NT2/D1 (cell line): ENCODE measurements around the gene BMX.

Source experiments
- YY1 ChIP-seq: IDR thresholded peaks from 2 replicates; pipeline ENCODE4 v1.6.1; 2011; ENCODE audit not compliant: insufficient read length, insufficient read depth
- ZNF274 ChIP-seq: IDR thresholded peaks from 2 replicates; pipeline ENCODE4 v1.6.1; 2011; ENCODE audit warnings: mild to moderate bottlenecking, low read depth, low read length

DNA sequence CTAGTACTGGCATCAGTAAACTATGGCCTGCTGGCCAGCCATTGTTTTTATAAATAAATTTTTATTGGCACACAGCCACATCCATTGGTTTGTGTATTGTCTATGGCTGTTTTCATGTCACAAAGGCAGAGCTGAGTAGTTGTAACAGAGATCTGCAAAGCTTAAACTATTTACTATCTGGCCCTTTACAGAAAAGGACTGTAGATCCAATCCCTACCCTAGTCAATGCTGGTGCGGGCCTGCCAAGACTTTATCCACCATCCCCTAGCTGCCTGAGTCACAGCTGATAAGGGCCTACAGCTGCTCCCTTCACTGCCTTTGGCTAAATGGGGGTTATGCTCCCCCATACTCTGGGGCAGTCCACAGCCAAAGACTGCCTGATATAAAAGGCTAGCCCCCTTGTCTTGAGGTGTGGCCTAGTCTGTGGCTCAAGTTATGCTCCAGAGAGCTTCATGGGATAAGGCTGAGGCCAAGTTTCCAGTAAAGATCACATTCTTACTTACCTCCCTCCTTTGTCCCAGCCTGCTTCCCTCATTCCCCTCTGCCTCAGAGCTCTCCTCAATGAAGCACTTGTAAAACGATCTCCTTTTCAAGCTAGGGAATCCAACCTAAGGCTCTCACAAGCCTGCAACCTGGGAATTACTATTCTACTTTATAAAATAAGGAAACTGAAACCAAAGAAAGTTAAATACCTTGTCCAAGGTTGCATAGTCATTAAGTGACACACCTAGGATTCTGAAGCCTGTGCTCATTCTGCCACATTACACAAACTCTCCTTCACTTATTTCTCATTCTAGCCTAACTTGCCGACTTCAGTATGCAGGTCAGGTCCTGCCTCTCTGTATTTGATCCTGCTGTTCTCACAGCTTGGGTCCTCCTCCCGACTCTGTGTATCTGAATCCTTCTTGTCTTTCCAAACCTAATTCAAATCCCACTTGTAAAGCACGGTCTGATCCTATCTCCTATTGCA, 79.5 kb downstream of the BMX start:
- TF ChIP-seq YY1 = no peak
- no peak for TF ChIP-seq ZNF274
